Measurements from ENCODE around the gene GPR37L1.

The GPR37L1 gene

GRCh38 chr1:202078241-202078640 lies 44.5 kb upstream of the GPR37L1 start:
- no peaks in the 10 kb centered on the region for H3K9me3 ChIP-seq
- no peak for TF ChIP-seq CTCF (IDR thresholded peaks at IDR 0.05)
- no peaks in the 10 kb centered on the region for H3K36me3 ChIP-seq
- no peak overlapping the region for H3K27ac ChIP-seq
- H3K4me1 ChIP-seq (ENCODE audit: control insufficient read depth in 1 of 2, insufficient read depth in 1 of 2, low read depth in 1 of 2, low read length in 1 of 2): no peaks in the 10 kb centered on the region
- H3K27me3 ChIP-seq: no peaks in the 10 kb centered on the region
- no peak overlapping the region for H3K4me3 ChIP-seq (ENCODE audit: low read depth in 1 of 2, low read length in 1 of 2)

- no peaks in the 10 kb centered on the region for H3K36me3 ChIP-seq
- no peak overlapping the region for H3K4me3 ChIP-seq (ENCODE audit: low read depth in 1 of 2, low read length in 1 of 2)
- no peak for TF ChIP-seq CTCF (IDR thresholded peaks at IDR 0.05)
These were observed 40.7 kb upstream of the GPR37L1 start for GRCh38 chr1:202081992-202082391.

GRCh38 chr1:202084791-202085681 lies 37.7 kb upstream of the GPR37L1 start:
- no peak for TF ChIP-seq CTCF (IDR thresholded peaks at IDR 0.05)
- H3K9me3 ChIP-seq: no peaks in the 10 kb centered on the region
- H3K27me3 ChIP-seq: peaks cover 4% of the 10 kb centered on the region
- no peaks in the 10 kb centered on the region for H3K4me1 ChIP-seq (ENCODE audit: control insufficient read depth in 1 of 2, insufficient read depth in 1 of 2, low read depth in 1 of 2, low read length in 1 of 2)
- no peaks in the 10 kb centered on the region for H3K36me3 ChIP-seq
- H3K27ac ChIP-seq: no peak overlapping the region
- H3K4me3 ChIP-seq (ENCODE audit: low read depth in 1 of 2, low read length in 1 of 2): no peak overlapping the region

More at GRCh38 chr1:202081992-202082391, 40.7 kb upstream of the GPR37L1 start:
- Histone ChIP-seq H3K27me3 (no peaks in the 10 kb centered on the region), H3K27ac (no peak overlapping the region), H3K9me3 (no peaks in the 10 kb centered on the region), H3K4me1 (ENCODE audit: control insufficient read depth in 1 of 2, insufficient read depth in 1 of 2, low read depth in 1 of 2, low read length in 1 of 2) (no peaks in the 10 kb centered on the region)

GRCh38 chr1:202085682-202086373 lies 36.9 kb upstream of the GPR37L1 start:
- Histone ChIP-seq H3K27me3 (peaks cover 4% of the 10 kb centered on the region), H3K4me3 (ENCODE audit: low read depth in 1 of 2, low read length in 1 of 2) (no peak overlapping the region), H3K27ac (no peak overlapping the region), H3K9me3 (no peaks in the 10 kb centered on the region), H3K36me3 (no peaks in the 10 kb centered on the region), H3K4me1 (ENCODE audit: control insufficient read depth in 1 of 2, insufficient read depth in 1 of 2, low read depth in 1 of 2, low read length in 1 of 2) (no peaks in the 10 kb centered on the region)
- no peak for TF ChIP-seq CTCF (IDR thresholded peaks at IDR 0.05)

- no peak for TF ChIP-seq CTCF (IDR thresholded peaks at IDR 0.05)
- Histone ChIP-seq H3K27me3 (peaks cover 4% of the 10 kb centered on the region), H3K9me3 (no peaks in the 10 kb centered on the region), H3K36me3 (no peaks in the 10 kb centered on the region), H3K4me3 (ENCODE audit: low read depth in 1 of 2, low read length in 1 of 2) (no peak overlapping the region), H3K4me1 (ENCODE audit: control insufficient read depth in 1 of 2, insufficient read depth in 1 of 2, low read depth in 1 of 2, low read length in 1 of 2) (no peaks in the 10 kb centered on the region), H3K27ac (no peak overlapping the region)
These were observed 36.0 kb upstream of the GPR37L1 start for GRCh38 chr1:202086579-202087350.
